Uterus (tissue), 4 donors: ENCODE measurements around the gene GCH1. TPM values are rescaled to one million over a fixed set of nuclear protein-coding genes. Genes with fewer than 3 reads are reported as not detected.
A peak's percentile ranks its signal among the peaks of the same experiment; 100 is the strongest.

ENCODE experiments used
- DNase-seq, 2 donors: peaks; one replicate each; pipeline ENCODE4 v3.0.0-alpha.2; 2019 to 2020
- H3K27ac ChIP-seq, 2 donors: fragments of 200-600 bp; sonication (generic); 1 replicate in 1 of 2; 2 replicates in 1 of 2; pipeline ENCODE4 v1.5.1; 2016 to 2018
- H3K27me3 ChIP-seq, 2 donors: fragments of 200-600 bp; sonication (generic); one replicate each; pipeline ENCODE4 v1.5.1; 2018 to 2019; ENCODE audit warnings: control low read depth in 1 of 2
- H3K36me3 ChIP-seq, 2 donors: fragments of 200-600 bp; sonication (generic); one replicate each; pipeline ENCODE4 v1.5.1; 2019; ENCODE audit warnings: control low read depth in 1 of 2
- H3K4me1 ChIP-seq, 2 donors: fragments of 200-600 bp; sonication (generic); one replicate each; pipeline ENCODE4 v1.5.1; 2018 to 2019; ENCODE audit warnings: control low read depth in 1 of 2
- H3K4me3 ChIP-seq, 2 donors: fragments of 200-600 bp; sonication (generic); 1 replicate in 1 of 2; 2 replicates in 1 of 2; pipeline ENCODE4 v1.5.1; 2018 to 2019; ENCODE audit warnings: mild to moderate bottlenecking in 1 of 2
- H3K9me3 ChIP-seq, 2 donors: fragments of 200-600 bp; sonication (generic); one replicate each; pipeline ENCODE4 v1.5.1; 2019; ENCODE audit warnings: control low read depth in 1 of 2
- CTCF ChIP-seq, 4 experiments: fragments of 200-600 bp in 2 of 4; fragments of 450-650 bp in 2 of 4; sonication (generic) in 2 of 4; IDR thresholded peaks; one replicate each; pipeline ENCODE4 v1.5.1; 2016 to 2019; ENCODE audit warnings: antibody characterized with exemption in 4 of 4, mild to moderate bottlenecking in 2 of 4, moderate library complexity in 1 of 4
- POLR2A ChIP-seq, 2 donors: fragments of 450-650 bp; IDR thresholded peaks; one replicate each; pipeline ENCODE4 v1.6.1; 2016; ENCODE audit warnings: antibody characterized with exemption in 2 of 2, mild to moderate bottlenecking in 1 of 2, moderate library complexity in 1 of 2
- intact Hi-C: fragments of 100-400 bp; cut with DNase I; formaldehyde crosslinking; loops from one replicate; pipeline ENCODE4 v1.15.1; 2023; ENCODE audit warnings: low total_unique reads
- total RNA-seq, 4 donors: library from RNA; depleted of rRNA in 3 of 4; stranded (reverse); fragments of >200 nt in 3 of 4; gene quantifications; one replicate each; pipeline versions ENCODE4 v1.1.0 to v1.2.4, GENCODE V29; 2014 to 2023
- donor health status: DM: yes; HTN: yes; CAD: no.

GCH1 gene
- total RNA-seq, 4 donors from 2014 or later, result 3.2 to 10.6 (median 4.1) TPM

GRCh38 chr14:54844479-54844878, 58.1 kb downstream of the GCH1 start:
- no peaks in the 10 kb centered on the region for H3K36me3 ChIP-seq
- no peaks in the 10 kb centered on the region for H3K9me3 ChIP-seq
- no peak for TF ChIP-seq CTCF (IDR thresholded peaks at IDR 0.05)
- no peak for TF ChIP-seq POLR2A (IDR thresholded peaks at IDR 0.05)
- intact Hi-C loops, result no loop called here
- no peaks in the 10 kb centered on the region for H3K27me3 ChIP-seq
- no peak overlapping the region for H3K27ac ChIP-seq
- no peak overlapping the region for H3K4me3 ChIP-seq
- DNase-seq, result no peak
- H3K4me1 ChIP-seq, result no peaks in the 10 kb centered on the region

GRCh38 chr14:54840798-54841197, 61.8 kb downstream of the GCH1 start:
- Histone ChIP-seq H3K4me3 (no peak overlapping the region), H3K27me3 (no peaks in the 10 kb centered on the region), H3K4me1 (no peaks in the 10 kb centered on the region), H3K9me3 (no peaks in the 10 kb centered on the region), H3K27ac (no peak overlapping the region), H3K36me3 (no peaks in the 10 kb centered on the region)
- intact Hi-C loops, result no loop called here
- TF ChIP-seq CTCF (IDR thresholded peaks at IDR 0.05) (no peak), POLR2A (IDR thresholded peaks at IDR 0.05) (no peak)
- DNase-seq, result no peak

GRCh38 chr14:54840336-54840735, 62.3 kb downstream of the GCH1 start:
- no peak for TF ChIP-seq POLR2A (IDR thresholded peaks at IDR 0.05)
- no peak for TF ChIP-seq CTCF (IDR thresholded peaks at IDR 0.05)
- no peak for DNase-seq
- no peaks in the 10 kb centered on the region for H3K4me1 ChIP-seq
- H3K4me3 ChIP-seq, result no peak overlapping the region
- H3K36me3 ChIP-seq, result no peaks in the 10 kb centered on the region
- H3K27ac ChIP-seq, result no peak overlapping the region
- H3K27me3 ChIP-seq, result no peaks in the 10 kb centered on the region
- intact Hi-C loops, result no loop called here
- H3K9me3 ChIP-seq, result no peaks in the 10 kb centered on the region

- Histone ChIP-seq H3K9me3 (no peaks in the 10 kb centered on the region), H3K27ac (no peak overlapping the region), H3K4me1 (no peaks in the 10 kb centered on the region), H3K27me3 (no peaks in the 10 kb centered on the region), H3K36me3 (no peaks in the 10 kb centered on the region), H3K4me3 (no peak overlapping the region)
- no peak for TF ChIP-seq POLR2A (IDR thresholded peaks at IDR 0.05)
- DNase-seq, result peak; percentile 20 to 53
- intact Hi-C loops, result no loop called here
Measured at GRCh38 chr14:54839701-54840119, 62.9 kb downstream of the GCH1 start.

- no peaks in the 10 kb centered on the region for H3K9me3 ChIP-seq
- DNase-seq, result no peak
- TF ChIP-seq POLR2A (IDR thresholded peaks at IDR 0.05) (no peak), CTCF (IDR thresholded peaks at IDR 0.05) (no peak)
- no peaks in the 10 kb centered on the region for H3K4me1 ChIP-seq
- H3K27me3 ChIP-seq, result no peaks in the 10 kb centered on the region
- no peak overlapping the region for H3K27ac ChIP-seq
- intact Hi-C loops, result no loop called here
- H3K36me3 ChIP-seq, result no peaks in the 10 kb centered on the region
- no peak overlapping the region for H3K4me3 ChIP-seq
Measured at GRCh38 chr14:54838931-54839512, 63.6 kb downstream of the GCH1 start.
